ENCODE measurements around the gene PEF1. TPM values are rescaled to one million over a fixed set of nuclear protein-coding genes. Genes with fewer than 3 reads are reported as not detected.

Gene PEF1
- polyA plus RNA-seq, 2 donors, result 38.6 to 62.0 TPM

GRCh38 chr1:31683997-31684396, 39.3 kb upstream of the PEF1 start:
- WGBS, 2 donors, result 69 to 82% methylated on average over 11 of the region's 11 CpGs
- Histone ChIP-seq H3K4me1 (ENCODE audit: control insufficient read depth in 2 of 2, insufficient read depth in 2 of 2, low read length in 1 of 2) (peaks cover 0 to 2% of the 10 kb centered on the region in 2 donors), H3K27ac (ENCODE audit: low read depth in 2 of 2, low read length in 1 of 2) (no peak overlapping the region), H3K4me3 (ENCODE audit: low read depth in 1 of 2, low read length in 2 of 2) (no peak overlapping the region), H3K27me3 (ENCODE audit: control insufficient read depth in 1 of 2, insufficient read depth in 2 of 2, low read length in 2 of 2) (no peaks in the 10 kb centered on the region), H3K9me3 (ENCODE audit: control insufficient read depth in 2 of 2, insufficient read depth in 1 of 2, low read depth in 1 of 2, low read length in 1 of 2) (no peaks in the 10 kb centered on the region), H3K36me3 (ENCODE audit: control insufficient read depth in 2 of 2, insufficient read depth in 2 of 2, low read length in 1 of 2) (no peaks in the 10 kb centered on the region)

GRCh38 chr1:31681415-31681814, 36.7 kb upstream of the PEF1 start:
- H3K4me1 ChIP-seq (ENCODE audit: control insufficient read depth in 2 of 2, insufficient read depth in 2 of 2, low read length in 1 of 2), result peaks cover 0 to 2% of the 10 kb centered on the region in 2 donors
- no peaks in the 10 kb centered on the region for H3K27me3 ChIP-seq (ENCODE audit: control insufficient read depth in 1 of 2, insufficient read depth in 2 of 2, low read length in 2 of 2)
- no peaks in the 10 kb centered on the region for H3K9me3 ChIP-seq (ENCODE audit: control insufficient read depth in 2 of 2, insufficient read depth in 1 of 2, low read depth in 1 of 2, low read length in 1 of 2)
- H3K4me3 ChIP-seq (ENCODE audit: low read depth in 1 of 2, low read length in 2 of 2), result no peak overlapping the region
- H3K27ac ChIP-seq (ENCODE audit: low read depth in 2 of 2, low read length in 1 of 2), result no peak overlapping the region
- WGBS, 2 donors, result 64 to 65% methylated on average over 9 of the region's 9 CpGs
- H3K36me3 ChIP-seq (ENCODE audit: control insufficient read depth in 2 of 2, insufficient read depth in 2 of 2, low read length in 1 of 2), result no peaks in the 10 kb centered on the region

- 82 to 85% methylated on average over 23 of the region's 23 CpGs for WGBS, 2 donors
- Histone ChIP-seq H3K4me3 (ENCODE audit: low read depth in 1 of 2, low read length in 2 of 2) (no peak overlapping the region), H3K36me3 (ENCODE audit: control insufficient read depth in 2 of 2, insufficient read depth in 2 of 2, low read length in 1 of 2) (no peaks in the 10 kb centered on the region), H3K4me1 (ENCODE audit: control insufficient read depth in 2 of 2, insufficient read depth in 2 of 2, low read length in 1 of 2) (peaks cover 0 to 2% of the 10 kb centered on the region in 2 donors), H3K27me3 (ENCODE audit: control insufficient read depth in 1 of 2, insufficient read depth in 2 of 2, low read length in 2 of 2) (no peaks in the 10 kb centered on the region), H3K9me3 (ENCODE audit: control insufficient read depth in 2 of 2, insufficient read depth in 1 of 2, low read depth in 1 of 2, low read length in 1 of 2) (no peaks in the 10 kb centered on the region), H3K27ac (ENCODE audit: low read depth in 2 of 2, low read length in 1 of 2) (no peak overlapping the region)
Measured at GRCh38 chr1:31679676-31680230, 35.1 kb upstream of the PEF1 start.

- Histone ChIP-seq H3K4me1 (ENCODE audit: control insufficient read depth in 2 of 2, insufficient read depth in 2 of 2, low read length in 1 of 2) (peaks cover 0 to 2% of the 10 kb centered on the region in 2 donors), H3K9me3 (ENCODE audit: control insufficient read depth in 2 of 2, insufficient read depth in 1 of 2, low read depth in 1 of 2, low read length in 1 of 2) (no peaks in the 10 kb centered on the region), H3K36me3 (ENCODE audit: control insufficient read depth in 2 of 2, insufficient read depth in 2 of 2, low read length in 1 of 2) (no peaks in the 10 kb centered on the region), H3K27ac (ENCODE audit: low read depth in 2 of 2, low read length in 1 of 2) (no peak overlapping the region), H3K27me3 (ENCODE audit: control insufficient read depth in 1 of 2, insufficient read depth in 2 of 2, low read length in 2 of 2) (no peaks in the 10 kb centered on the region), H3K4me3 (ENCODE audit: low read depth in 1 of 2, low read length in 2 of 2) (no peak overlapping the region)
- WGBS, 2 donors, result 41 to 43% methylated on average over 2 of the region's 2 CpGs
Measured at GRCh38 chr1:31679091-31679490, 34.4 kb upstream of the PEF1 start.

GRCh38 chr1:31678681-31679080, 34.0 kb upstream of the PEF1 start:
- H3K4me1 ChIP-seq (ENCODE audit: control insufficient read depth in 2 of 2, insufficient read depth in 2 of 2, low read length in 1 of 2), result peaks cover 0 to 2% of the 10 kb centered on the region in 2 donors
- H3K36me3 ChIP-seq (ENCODE audit: control insufficient read depth in 2 of 2, insufficient read depth in 2 of 2, low read length in 1 of 2), result no peaks in the 10 kb centered on the region
- H3K27ac ChIP-seq (ENCODE audit: low read depth in 2 of 2, low read length in 1 of 2), result no peak overlapping the region
- no peaks in the 10 kb centered on the region for H3K9me3 ChIP-seq (ENCODE audit: control insufficient read depth in 2 of 2, insufficient read depth in 1 of 2, low read depth in 1 of 2, low read length in 1 of 2)
- H3K4me3 ChIP-seq (ENCODE audit: low read depth in 1 of 2, low read length in 2 of 2), result no peak overlapping the region
- 87 to 88% methylated on average over 4 of the region's 4 CpGs for WGBS, 2 donors
- no peaks in the 10 kb centered on the region for H3K27me3 ChIP-seq (ENCODE audit: control insufficient read depth in 1 of 2, insufficient read depth in 2 of 2, low read length in 2 of 2)

- Histone ChIP-seq H3K4me3 (ENCODE audit: low read depth in 1 of 2, low read length in 2 of 2) (no peak overlapping the region), H3K27ac (ENCODE audit: low read depth in 2 of 2, low read length in 1 of 2) (no peak overlapping the region), H3K27me3 (ENCODE audit: control insufficient read depth in 1 of 2, insufficient read depth in 2 of 2, low read length in 2 of 2) (no peaks in the 10 kb centered on the region), H3K36me3 (ENCODE audit: control insufficient read depth in 2 of 2, insufficient read depth in 2 of 2, low read length in 1 of 2) (no peaks in the 10 kb centered on the region), H3K9me3 (ENCODE audit: control insufficient read depth in 2 of 2, insufficient read depth in 1 of 2, low read depth in 1 of 2, low read length in 1 of 2) (no peaks in the 10 kb centered on the region), H3K4me1 (ENCODE audit: control insufficient read depth in 2 of 2, insufficient read depth in 2 of 2, low read length in 1 of 2) (peaks cover 0 to 2% of the 10 kb centered on the region in 2 donors)
- WGBS, 2 donors, result 73% methylated on average over 6 of the region's 6 CpGs
Measured at GRCh38 chr1:31677949-31678348, 33.3 kb upstream of the PEF1 start.

- WGBS, 2 donors, result 74 to 75% methylated on average over 3 of the region's 3 CpGs
- peaks cover 0 to 2% of the 10 kb centered on the region in 2 donors for H3K4me1 ChIP-seq (ENCODE audit: control insufficient read depth in 2 of 2, insufficient read depth in 2 of 2, low read length in 1 of 2)
- no peak overlapping the region for H3K4me3 ChIP-seq (ENCODE audit: low read depth in 1 of 2, low read length in 2 of 2)
- H3K36me3 ChIP-seq (ENCODE audit: control insufficient read depth in 2 of 2, insufficient read depth in 2 of 2, low read length in 1 of 2), result no peaks in the 10 kb centered on the region
- no peaks in the 10 kb centered on the region for H3K9me3 ChIP-seq (ENCODE audit: control insufficient read depth in 2 of 2, insufficient read depth in 1 of 2, low read depth in 1 of 2, low read length in 1 of 2)
- no peak overlapping the region for H3K27ac ChIP-seq (ENCODE audit: low read depth in 2 of 2, low read length in 1 of 2)
- no peaks in the 10 kb centered on the region for H3K27me3 ChIP-seq (ENCODE audit: control insufficient read depth in 1 of 2, insufficient read depth in 2 of 2, low read length in 2 of 2)
Measured at GRCh38 chr1:31677401-31677800, 32.7 kb upstream of the PEF1 start.

- Histone ChIP-seq H3K4me1 (ENCODE audit: control insufficient read depth in 2 of 2, insufficient read depth in 2 of 2, low read length in 1 of 2) (no peaks in the 10 kb centered on the region), H3K36me3 (ENCODE audit: control insufficient read depth in 2 of 2, insufficient read depth in 2 of 2, low read length in 1 of 2) (no peaks in the 10 kb centered on the region), H3K27ac (ENCODE audit: low read depth in 2 of 2, low read length in 1 of 2) (no peak overlapping the region), H3K27me3 (ENCODE audit: control insufficient read depth in 1 of 2, insufficient read depth in 2 of 2, low read length in 2 of 2) (no peaks in the 10 kb centered on the region), H3K9me3 (ENCODE audit: control insufficient read depth in 2 of 2, insufficient read depth in 1 of 2, low read depth in 1 of 2, low read length in 1 of 2) (no peaks in the 10 kb centered on the region), H3K4me3 (ENCODE audit: low read depth in 1 of 2, low read length in 2 of 2) (no peak overlapping the region)
- WGBS, 2 donors, result 78 to 90% methylated on average over 14 of the region's 14 CpGs
Measured at GRCh38 chr1:31675756-31676155, 31.1 kb upstream of the PEF1 start.

GRCh38 chr1:31675161-31675560, 30.5 kb upstream of the PEF1 start:
- Histone ChIP-seq H3K9me3 (ENCODE audit: control insufficient read depth in 2 of 2, insufficient read depth in 1 of 2, low read depth in 1 of 2, low read length in 1 of 2) (no peaks in the 10 kb centered on the region), H3K4me1 (ENCODE audit: control insufficient read depth in 2 of 2, insufficient read depth in 2 of 2, low read length in 1 of 2) (peaks cover 0 to 4% of the 10 kb centered on the region in 2 donors), H3K27me3 (ENCODE audit: control insufficient read depth in 1 of 2, insufficient read depth in 2 of 2, low read length in 2 of 2) (no peaks in the 10 kb centered on the region), H3K36me3 (ENCODE audit: control insufficient read depth in 2 of 2, insufficient read depth in 2 of 2, low read length in 1 of 2) (no peaks in the 10 kb centered on the region), H3K27ac (ENCODE audit: low read depth in 2 of 2, low read length in 1 of 2) (no peak overlapping the region), H3K4me3 (ENCODE audit: low read depth in 1 of 2, low read length in 2 of 2) (no peak overlapping the region)
- WGBS, 2 donors, result 64 to 74% methylated on average over 7 of the region's 7 CpGs

GRCh38 chr1:31674626-31675025, 29.9 kb upstream of the PEF1 start:
- H3K27me3 ChIP-seq (ENCODE audit: control insufficient read depth in 1 of 2, insufficient read depth in 2 of 2, low read length in 2 of 2), result no peaks in the 10 kb centered on the region
- H3K27ac ChIP-seq (ENCODE audit: low read depth in 2 of 2, low read length in 1 of 2), result no peak overlapping the region
- WGBS, 2 donors, result 72 to 73% methylated on average over 8 of the region's 8 CpGs
- peaks cover 0 to 6% of the 10 kb centered on the region in 2 donors for H3K4me1 ChIP-seq (ENCODE audit: control insufficient read depth in 2 of 2, insufficient read depth in 2 of 2, low read length in 1 of 2)
- H3K4me3 ChIP-seq (ENCODE audit: low read depth in 1 of 2, low read length in 2 of 2), result no peak overlapping the region
- no peaks in the 10 kb centered on the region for H3K9me3 ChIP-seq (ENCODE audit: control insufficient read depth in 2 of 2, insufficient read depth in 1 of 2, low read depth in 1 of 2, low read length in 1 of 2)
- H3K36me3 ChIP-seq (ENCODE audit: control insufficient read depth in 2 of 2, insufficient read depth in 2 of 2, low read length in 1 of 2), result no peaks in the 10 kb centered on the region

All from esophagus (tissue), 2 donors.